ENCODE data around the gene MRPL55.

The MRPL55 gene

GRCh38 chr1:228088586-228089498 is 20.3 kb downstream of the MRPL55 start:
- no peak for DNase-seq (ENCODE audit: low read depth in 1 of 2, low spot score in 1 of 2)

DNA sequence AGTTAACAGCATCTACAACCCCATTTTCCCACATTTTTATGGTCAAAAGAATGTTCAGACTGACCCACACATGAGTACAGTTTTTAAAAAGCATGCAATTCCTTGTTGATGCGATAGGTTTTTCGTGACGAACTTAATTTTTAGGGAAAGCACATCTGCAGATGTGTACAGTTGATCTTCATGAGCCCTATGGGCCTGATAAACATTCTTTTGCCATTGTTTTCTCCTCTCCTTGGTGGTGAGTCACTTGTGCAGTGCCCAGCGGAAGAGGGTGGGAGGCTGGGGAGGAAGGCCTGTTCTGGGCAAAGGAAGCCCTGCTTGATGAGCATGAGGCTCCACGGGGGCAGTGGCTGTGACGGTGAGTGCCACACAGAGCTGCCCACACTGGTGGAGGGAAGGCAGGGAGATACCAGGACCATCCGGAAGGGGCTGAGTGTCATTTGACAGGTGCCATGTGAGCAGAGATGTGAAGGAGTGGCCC is 21.3 kb downstream of the MRPL55 start:
- DNase-seq (ENCODE audit: low read depth in 1 of 2, low spot score in 1 of 2), result no peak

DNA sequence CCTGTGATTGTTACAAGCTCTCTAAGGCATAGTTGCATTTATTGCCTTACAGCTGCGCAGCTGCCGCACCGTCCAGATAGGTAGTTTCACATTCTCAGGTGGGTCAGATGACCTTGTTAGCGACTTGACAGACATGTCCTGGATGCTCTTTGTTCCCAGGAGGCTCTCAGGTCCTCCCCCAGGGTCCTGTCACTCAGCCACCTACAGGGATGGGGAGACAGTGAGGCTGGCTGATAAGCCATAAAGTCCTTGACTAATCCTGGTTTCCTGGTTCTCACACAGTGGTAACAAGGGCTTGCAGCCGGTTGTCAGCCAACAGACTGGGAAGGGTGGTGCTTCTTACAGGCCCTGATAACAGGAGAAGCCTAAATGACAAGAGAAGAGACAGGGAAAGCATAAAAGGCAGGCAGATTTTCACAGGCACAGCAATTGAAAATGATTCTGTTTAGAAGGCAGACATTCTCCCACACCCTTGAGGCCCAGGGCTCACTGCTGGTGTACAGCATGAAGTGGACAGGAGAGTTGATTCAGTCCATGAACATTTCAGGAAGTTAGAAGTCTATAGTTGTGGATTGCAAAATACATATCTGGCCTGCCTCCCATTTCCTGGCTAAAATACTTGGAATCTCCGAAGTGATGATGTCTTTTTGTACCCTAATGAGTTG is 23.7 kb downstream of the MRPL55 start:
- DNase-seq (ENCODE audit: low read depth in 1 of 2, low spot score in 1 of 2), result no peak

DNA sequence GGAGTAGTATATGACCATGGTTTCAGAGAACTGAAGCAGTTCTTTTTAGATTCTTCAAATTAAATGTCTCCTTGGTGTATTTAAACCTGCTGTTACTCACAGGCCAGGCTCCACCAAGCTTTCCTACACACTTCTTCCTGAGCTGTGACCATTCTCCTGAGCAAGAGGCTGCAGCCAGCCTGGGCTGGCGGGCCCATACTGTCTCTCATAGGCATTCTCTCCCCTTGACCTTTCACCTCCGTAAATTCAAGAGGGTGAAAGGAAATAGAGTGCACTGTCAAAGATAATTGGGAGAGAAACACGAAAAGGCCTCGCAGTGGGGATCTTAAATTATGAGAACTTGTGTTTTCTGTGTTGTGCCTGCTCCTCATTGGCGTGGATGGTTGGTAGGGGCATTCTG is 24.3 kb downstream of the MRPL55 start:
- DNase-seq (ENCODE audit: low read depth in 1 of 2, low spot score in 1 of 2), result no peak

GRCh38 chr1:228084325-228084724 is 24.8 kb downstream of the MRPL55 start:
- DNase-seq (ENCODE audit: low read depth in 1 of 2, low spot score in 1 of 2), result no peak

DNA sequence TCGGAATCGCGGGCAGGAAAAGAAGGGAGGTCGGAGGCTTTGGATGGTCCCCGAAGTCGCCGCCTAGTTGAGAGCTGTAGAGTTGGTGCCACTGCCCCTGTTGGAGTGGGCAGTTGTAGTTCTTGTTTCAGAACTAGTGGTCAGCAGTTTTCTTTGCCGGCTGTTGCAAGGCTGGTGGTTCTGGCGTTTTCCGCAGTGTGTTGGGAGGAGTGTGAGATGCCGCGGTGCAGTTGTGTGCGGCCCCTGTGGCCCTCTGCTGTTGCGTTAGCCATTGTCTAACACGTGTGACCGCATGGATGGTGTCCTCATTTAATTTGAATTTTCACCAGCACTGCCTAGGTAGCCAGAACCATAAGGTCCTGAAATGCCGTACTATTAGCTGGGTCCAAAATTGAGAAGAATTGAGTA is 25.2 kb downstream of the MRPL55 start:
- no peak for DNase-seq (ENCODE audit: low read depth in 1 of 2, low spot score in 1 of 2)

GRCh38 chr1:228082918-228083870 is 25.9 kb downstream of the MRPL55 start:
- DNase-seq (ENCODE audit: low read depth in 1 of 2, low spot score in 1 of 2), result no peak

DNA sequence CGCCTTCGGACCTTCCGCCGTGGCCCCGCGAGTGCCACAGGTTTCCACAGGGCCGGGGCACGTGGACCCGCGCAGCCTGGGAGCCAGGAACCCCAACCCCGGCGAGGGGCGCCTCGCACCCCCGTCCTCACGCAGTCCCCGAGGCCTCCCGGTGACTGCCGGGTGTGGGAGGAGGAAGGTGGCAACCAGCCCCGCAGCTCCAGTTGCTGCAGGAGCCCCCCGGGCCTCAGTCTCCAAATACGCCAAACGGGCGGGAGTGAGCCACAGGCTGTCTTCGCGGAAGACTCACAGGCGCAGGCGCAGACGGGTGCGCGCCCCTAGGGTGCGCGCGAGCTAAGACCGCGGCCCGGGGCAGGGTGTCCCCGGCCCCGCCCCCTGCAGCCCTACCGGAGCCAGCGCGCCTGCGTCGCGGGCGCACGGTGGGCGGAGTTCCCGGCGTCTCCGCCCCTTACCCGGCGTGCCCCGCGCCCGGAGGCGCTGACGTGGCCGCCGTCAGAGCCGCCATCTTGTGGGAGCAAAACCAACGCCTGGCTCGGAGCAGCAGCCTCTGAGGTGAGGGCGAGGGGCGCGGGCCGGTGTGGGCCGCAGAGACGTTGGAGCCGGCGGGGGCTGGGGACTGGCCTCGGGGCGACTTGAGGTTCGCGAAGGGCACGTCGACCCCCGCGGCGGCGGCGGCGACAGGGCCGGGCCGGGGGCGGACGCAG is 26.7 kb downstream of the MRPL55 start, which contains the start of gene ARF1:
TSS of gene ARF1 (plus strand) at position 495 of the 704 bp plus-strand sequence. CDS start 14,407 bp downstream, outside the sequence.
- peak; percentile 93 to 95 for DNase-seq (ENCODE audit: low read depth in 1 of 2, low spot score in 1 of 2)

- DNase-seq (ENCODE audit: low read depth in 1 of 2, low spot score in 1 of 2), result no peak
Observed at GRCh38 chr1:228081578-228082213, 27.4 kb downstream of the MRPL55 start.

- DNase-seq (ENCODE audit: low read depth in 1 of 2, low spot score in 1 of 2), result no peak
Observed at GRCh38 chr1:228081144-228081543, 28.0 kb downstream of the MRPL55 start.

- DNase-seq (ENCODE audit: low read depth in 1 of 2, low spot score in 1 of 2), result no peak
Observed at GRCh38 chr1:228079601-228080263, 29.4 kb downstream of the MRPL55 start.

DNA sequence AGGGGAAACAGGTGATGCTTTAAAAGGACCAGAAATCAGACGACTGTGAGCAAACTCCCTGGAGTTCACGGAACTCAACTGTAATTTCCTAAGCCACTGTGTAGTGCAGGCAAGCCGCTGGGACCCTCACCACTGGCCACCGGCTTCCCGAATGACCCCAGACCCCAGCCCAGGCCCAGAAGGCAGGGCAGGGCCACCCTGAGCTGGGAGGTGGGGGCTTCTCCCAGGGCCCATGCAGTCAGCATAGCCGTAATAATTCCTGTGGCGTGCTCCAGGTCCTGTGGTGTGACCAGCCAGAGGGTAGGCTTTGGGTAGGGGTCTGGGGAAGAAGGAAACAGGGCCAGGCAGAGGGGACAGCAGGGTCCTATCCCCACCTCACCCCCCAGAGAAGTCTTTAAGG is 30.1 kb downstream of the MRPL55 start:
- no peak for DNase-seq (ENCODE audit: low read depth in 1 of 2, low spot score in 1 of 2)

DNA sequence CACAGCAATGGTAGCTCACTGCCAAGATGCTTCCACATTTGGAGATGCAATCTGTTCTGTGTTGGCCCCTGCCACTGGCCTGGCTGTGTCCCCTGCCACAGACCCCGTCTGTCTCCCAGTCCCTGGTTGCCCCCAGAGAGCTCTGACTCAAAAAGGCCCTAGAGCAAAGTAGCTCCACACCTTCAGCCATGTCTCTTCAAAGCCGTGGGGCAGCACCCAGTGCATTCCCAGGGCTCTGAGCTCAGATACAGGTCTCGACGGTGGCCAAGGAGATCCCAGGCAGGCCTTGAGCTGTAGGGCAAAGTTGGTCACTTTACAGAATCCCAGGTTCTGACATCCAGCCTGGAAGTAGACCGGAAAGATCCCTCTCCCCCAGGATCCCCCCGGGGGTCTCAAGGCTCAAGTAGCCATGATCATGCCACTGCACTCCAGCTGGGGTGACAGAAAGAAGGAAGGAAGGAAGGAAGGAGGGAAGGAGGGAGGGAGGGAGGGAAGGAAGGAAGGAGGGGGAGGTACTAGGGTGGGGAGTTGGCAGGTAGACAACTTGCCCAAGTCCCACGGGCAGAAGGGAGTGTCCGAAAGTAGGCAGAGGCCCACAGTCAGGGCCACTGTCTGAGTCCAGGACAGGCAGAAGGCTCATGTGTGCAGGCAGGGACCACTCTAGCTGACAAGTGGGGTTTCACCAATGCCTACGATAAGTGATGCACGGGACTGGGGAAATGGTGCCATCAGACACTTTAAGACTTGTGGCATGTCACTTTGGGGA is 31.4 kb downstream of the MRPL55 start:
- no peak for DNase-seq (ENCODE audit: low read depth in 1 of 2, low spot score in 1 of 2)

- DNase-seq (ENCODE audit: low read depth in 1 of 2, low spot score in 1 of 2), result no peak
Observed at GRCh38 chr1:228076796-228077430, 32.2 kb downstream of the MRPL55 start.

DNA sequence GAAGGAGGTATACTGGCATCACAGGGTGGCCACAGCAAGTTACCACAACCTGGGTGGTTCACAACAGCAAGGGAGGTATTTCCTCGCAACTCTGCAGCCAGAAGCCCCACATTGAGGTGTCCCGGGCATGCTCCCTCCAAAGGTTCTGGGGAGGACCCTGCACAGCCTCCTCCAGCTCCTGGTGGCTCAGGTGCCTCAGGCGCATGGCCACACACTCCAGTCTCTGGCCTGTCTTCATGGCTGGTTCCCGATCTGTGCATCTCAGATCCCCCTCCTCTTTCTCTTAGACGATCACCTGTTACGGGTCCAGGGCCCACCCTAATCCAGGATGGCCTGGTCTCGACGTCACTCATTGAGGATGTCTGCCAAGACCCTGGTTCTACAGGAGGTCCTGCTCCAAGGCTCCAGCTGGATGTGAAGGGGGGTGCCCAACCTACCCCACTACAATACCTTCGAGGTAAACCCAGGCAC is 33.3 kb downstream of the MRPL55 start:
- DNase-seq (ENCODE audit: low read depth in 1 of 2, low spot score in 1 of 2), result no peak

DNA sequence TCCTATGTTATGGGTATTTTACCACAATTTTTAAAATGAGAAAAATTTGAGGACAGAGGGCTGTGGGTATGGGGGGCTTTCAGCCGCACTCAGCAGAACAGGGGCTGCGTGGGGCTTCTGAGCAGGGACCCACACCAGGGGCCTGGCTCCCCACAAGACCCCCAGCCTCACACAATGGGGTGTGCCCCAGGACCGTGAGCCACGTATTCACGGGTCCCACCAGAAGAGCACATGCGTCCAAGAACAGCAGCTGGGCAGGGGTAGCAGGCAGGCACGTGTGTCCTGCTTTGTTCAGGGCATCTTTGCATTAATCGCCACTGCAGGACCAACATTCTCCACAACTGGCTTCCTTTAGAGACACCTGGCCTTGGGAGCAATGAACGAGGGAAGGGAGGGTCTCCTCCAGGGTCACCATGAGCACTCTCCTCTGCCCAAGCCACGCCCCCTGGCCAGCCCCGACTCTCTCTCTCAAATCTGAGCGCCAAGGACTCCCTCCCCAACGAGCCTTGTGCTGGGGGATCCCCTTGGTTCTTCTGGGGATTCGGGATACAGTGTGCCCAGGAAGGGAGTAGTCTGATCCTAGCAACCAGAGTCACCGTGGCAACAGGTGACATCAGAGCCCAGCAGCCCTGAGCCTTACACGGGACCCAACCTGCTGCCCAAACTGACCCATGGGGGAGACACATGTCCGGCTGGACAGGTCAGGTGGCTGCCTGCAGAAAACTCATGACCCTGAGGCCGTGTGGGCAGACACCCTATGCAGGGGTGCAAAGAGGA is 34.0 kb downstream of the MRPL55 start:
- no peak for DNase-seq (ENCODE audit: low read depth in 1 of 2, low spot score in 1 of 2)

DNA sequence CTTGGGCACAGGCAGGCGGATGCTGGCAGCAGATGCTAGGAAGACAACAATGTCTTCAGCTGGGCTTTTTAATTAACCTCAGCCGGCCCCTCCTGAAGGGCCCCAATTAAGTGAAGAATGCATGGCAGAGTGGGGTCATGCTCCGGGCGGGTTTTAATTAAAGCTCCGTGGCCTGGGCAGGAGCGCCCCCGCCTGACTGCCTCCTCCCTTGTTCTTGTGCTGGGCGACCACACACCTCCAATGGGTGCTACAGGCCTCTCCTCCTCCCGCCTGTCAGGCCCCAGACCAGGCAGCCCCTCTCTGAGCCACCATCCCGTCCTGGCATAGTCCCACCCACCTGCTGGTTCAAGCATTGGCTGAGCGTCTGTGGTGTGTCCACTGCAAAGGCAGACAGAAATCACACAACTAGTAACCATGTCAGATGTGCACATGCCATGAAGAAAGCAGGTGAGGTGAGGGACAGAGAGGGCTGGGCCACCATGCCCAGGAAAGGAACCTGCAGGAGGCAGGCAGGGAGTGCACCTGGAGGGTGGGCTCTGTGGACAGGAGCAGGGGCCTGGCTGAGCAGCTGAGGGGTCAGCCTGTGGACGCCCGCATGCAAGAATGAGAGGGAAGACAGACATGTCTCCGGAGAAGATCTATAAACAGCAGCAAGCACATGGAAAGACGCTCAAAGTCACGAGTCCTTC is 35.1 kb downstream of the MRPL55 start:
- no peak for DNase-seq (ENCODE audit: low read depth in 1 of 2, low spot score in 1 of 2)
